GM10248 (cell line): Measurements from ENCODE around the gene NEK11.
"Not testable (repeated sequence)": the region's sequence is repeated elsewhere in the genome, so short reads cannot be mapped to it uniquely, and the experiment has no call there.

Source experiments
- CTCF ChIA-PET: fragments of 300-600 bp; sonication (Branson Sonifier 250); formaldehyde crosslinking; extraction: SDS; loops from one replicate; lab custom pipeline; 2021; ENCODE audit warnings: antibody characterized with exemption; lab: Yijun Ruan, JAX
- POLR2A ChIA-PET: fragments of 350-650 bp; sonication (Branson Sonifier 250); formaldehyde crosslinking; extraction: SDS; loops from one replicate; lab custom pipeline; 2020; ENCODE audit warnings: antibody characterized with exemption; lab: Yijun Ruan, JAX
- DNase-seq: peaks from one replicate; pipeline ENCODE4 v3.0.0; 2012; ENCODE audit errors: extremely low spot score
- CTCF ChIP-seq: IDR thresholded peaks from 2 replicates; pipeline ENCODE4 v1.5.1; 2012; ENCODE audit warnings: mild to moderate bottlenecking, low read depth; ENCODE audit errors: extremely low read depth, missing control alignments, control extremely low read depth

Gene NEK11

GRCh38 chr3:131353016-131353877 is 326.6 kb downstream of the NEK11 start:
- DNase-seq, result no peak
- no peak for TF ChIP-seq CTCF
- CTCF ChIA-PET, result interaction anchor here (1.1 to 1.2 kb wide), 2 partner anchors 11 to 257 kb away, joined by 3 read pairs; no protein-coding TSS in a partner anchor
- POLR2A ChIA-PET, result no interaction called here

DNA sequence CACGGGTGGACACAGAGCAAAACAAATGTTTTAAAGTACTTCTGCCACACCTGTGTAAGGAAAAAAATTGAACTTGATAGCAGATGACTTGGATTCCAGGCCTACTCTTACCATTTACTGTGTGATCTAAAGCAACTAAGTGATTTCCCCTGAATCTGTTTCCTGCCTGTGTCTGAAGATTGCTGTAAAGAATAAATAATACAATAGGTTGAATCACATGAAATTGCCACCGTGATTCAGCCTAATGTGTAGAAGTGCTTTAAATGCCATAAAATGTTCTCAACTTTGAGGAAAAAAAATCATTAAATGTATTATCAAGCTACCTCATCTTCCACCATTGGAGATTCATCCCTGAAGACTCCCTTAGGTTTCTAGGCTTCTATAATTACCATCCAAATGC is 327.3 kb downstream of the NEK11 start:
- CTCF ChIA-PET, result no interaction called here

GRCh38 chr3:131356006-131356595 is 329.4 kb downstream of the NEK11 start:
- ChIA-PET CTCF (interaction anchor here (1.7 kb wide), 1 partner anchor 10 kb away, joined by 4 read pairs; no protein-coding TSS in a partner anchor), POLR2A (no interaction called here)
- TF ChIP-seq CTCF, result no peak
- no peak for DNase-seq

More for the DNA sequence above, 327.3 kb downstream of the NEK11 start:
- no peak for TF ChIP-seq CTCF
- DNase-seq, result no peak
- POLR2A ChIA-PET, result no interaction called here

GRCh38 chr3:131357275-131357674 is 330.6 kb downstream of the NEK11 start:
- ChIA-PET POLR2A (no interaction called here), CTCF (no interaction called here)
- DNase-seq, result no peak

DNA sequence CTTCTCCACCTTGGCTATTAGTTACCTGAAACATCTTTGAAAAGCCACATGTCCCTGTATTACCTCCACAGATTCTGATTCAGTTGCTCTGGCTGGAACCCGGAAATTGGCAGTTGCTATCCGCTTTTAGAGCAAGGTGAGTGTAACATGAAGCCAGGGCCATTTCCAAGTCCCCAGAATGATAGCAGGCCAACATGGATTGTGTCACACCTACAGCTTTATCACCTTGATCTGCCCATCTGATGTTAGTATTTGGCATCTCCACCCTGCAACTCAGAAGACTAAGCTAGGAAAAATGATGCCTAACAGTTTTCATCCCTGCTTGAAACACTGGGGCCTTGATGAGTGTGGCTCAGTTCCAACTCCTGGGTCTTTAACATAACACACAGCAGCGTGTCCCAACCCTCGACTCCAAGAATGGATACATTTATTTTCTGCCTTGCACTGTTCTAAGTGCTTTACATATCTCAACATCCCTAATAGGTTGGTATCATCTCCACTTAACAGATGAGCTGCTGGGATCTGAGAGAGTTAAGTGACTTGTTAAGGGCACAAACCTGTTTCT is 333.6 kb downstream of the NEK11 start:
- CTCF ChIA-PET, result interaction anchor here (1.3 to 1.5 kb wide), 2 partner anchors 11 to 21 kb away, joined by 3 to 5 read pairs; partner anchors contain the start of gene NUDT16
- no peak for DNase-seq
- POLR2A ChIA-PET, result no interaction called here
- TF ChIP-seq CTCF, result no peak

More at GRCh38 chr3:131357275-131357674, 330.6 kb downstream of the NEK11 start:
- TF ChIP-seq CTCF, result no peak

DNA sequence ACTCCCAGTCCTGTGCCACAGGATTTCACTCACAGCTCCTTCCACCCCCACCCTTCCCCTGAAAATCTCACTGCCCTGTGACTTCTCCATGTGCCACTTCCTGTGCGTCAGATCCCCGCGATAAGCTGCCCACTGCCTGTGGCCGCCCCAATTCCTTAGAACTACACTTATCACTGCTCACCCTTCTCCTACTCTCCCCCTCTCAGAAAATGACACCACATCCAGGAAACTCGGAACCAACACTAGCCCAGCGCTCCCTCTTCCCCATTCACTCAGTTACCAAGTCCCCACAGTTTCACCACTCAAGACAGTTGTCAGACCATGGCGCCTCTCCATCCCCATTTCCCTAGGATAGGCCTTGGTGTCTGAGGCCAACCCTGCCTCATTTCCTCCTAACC is 334.4 kb downstream of the NEK11 start:
- POLR2A ChIA-PET, DNase-seq: not testable (repeated sequence)
- CTCF ChIA-PET, result interaction anchor here (1.5 kb wide), 1 partner anchor 12 kb away, joined by 3 read pairs; no protein-coding TSS in a partner anchor
